LNCaP clone FGC (cell line): ENCODE measurements around the gene RBM20.
"Not testable (repeated sequence)": the region's sequence is repeated elsewhere in the genome, so short reads cannot be mapped to it uniquely, and the experiment has no call there.

ENCODE experiments used
- DNase-seq: peaks from one replicate; pipeline ENCODE4 v3.0.0-alpha.2; 2011; ENCODE audit warnings: low read depth
- H3K4me3 ChIP-seq: 2 replicates; pipeline ENCODE4 v1.5.1; 2011; ENCODE audit warnings: mild to moderate bottlenecking, low read depth, low read length, control low read depth
- CTCF ChIP-seq: IDR thresholded peaks from 2 replicates; pipeline ENCODE4 v1.5.1; 2012; ENCODE audit warnings: mild to moderate bottlenecking; ENCODE audit not compliant: control insufficient read depth, insufficient read depth; ENCODE audit errors: extremely low read depth

Gene RBM20

DNA sequence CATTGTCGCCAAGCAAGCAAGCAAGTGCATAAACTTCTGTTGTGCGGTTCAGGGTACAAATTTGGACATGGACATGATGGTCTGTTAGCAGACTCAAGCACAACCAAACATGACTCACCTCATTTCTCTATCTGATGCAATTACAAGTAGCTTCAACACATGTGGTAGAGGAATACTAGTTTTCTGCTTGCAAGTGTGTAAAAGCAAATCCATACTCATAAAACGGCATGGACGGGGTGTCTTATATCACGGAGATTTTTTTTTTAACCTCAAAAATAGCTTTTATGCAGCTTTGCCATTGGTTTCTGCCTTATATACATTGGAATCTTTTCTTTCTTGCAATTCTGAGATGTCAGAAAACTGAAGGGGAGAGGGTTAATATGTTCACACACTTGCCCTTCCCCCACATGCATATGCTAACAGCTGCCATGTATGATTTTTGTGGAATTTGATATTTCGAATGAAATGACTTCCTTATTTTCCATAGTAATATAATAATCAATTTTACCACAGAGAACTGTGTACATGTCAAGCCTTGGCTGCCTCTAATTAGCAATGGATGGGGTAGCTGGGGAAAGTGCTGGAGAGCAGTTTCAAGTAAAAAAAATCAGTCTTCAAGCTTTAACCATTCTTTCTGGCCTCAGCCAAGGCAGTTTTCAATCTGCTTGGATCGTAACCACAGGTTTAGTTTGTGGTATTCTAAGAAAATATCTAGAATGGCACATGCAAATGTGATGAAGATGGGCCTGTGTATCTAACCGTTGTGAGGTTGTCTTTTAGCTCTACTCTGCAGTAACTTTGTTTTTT is 121.6 kb downstream of the RBM20 start:
- no peak for TF ChIP-seq CTCF
- DNase-seq: no peak
- H3K4me3 ChIP-seq: no peak overlapping the region

DNA sequence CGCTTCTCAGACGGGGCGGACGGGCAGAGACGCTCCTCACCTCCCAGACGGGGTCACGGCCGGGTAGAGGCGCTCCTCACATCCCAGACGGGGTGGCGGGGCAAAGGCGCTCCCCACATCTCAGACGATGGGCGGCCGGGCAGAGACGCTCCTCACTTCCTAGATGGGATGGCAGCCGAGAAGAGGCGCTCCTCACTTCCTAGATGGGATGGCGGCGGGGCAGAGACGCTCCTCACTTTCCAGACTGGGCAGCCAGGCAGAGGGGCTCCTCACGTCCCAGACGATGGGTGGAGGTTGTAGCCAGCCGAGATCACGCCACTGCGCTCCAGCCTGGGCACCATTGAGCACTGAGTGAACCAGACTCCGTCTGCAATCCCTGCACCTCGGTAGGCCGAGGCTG is 123.5 kb downstream of the RBM20 start:
- not testable (repeated sequence) for H3K4me3 ChIP-seq, DNase-seq

- TF ChIP-seq CTCF: no peak
- H3K4me3 ChIP-seq: no peak overlapping the region
- no peak for DNase-seq
Observed at GRCh38 chr10:110770243-110770642, 126.1 kb downstream of the RBM20 start.

DNA sequence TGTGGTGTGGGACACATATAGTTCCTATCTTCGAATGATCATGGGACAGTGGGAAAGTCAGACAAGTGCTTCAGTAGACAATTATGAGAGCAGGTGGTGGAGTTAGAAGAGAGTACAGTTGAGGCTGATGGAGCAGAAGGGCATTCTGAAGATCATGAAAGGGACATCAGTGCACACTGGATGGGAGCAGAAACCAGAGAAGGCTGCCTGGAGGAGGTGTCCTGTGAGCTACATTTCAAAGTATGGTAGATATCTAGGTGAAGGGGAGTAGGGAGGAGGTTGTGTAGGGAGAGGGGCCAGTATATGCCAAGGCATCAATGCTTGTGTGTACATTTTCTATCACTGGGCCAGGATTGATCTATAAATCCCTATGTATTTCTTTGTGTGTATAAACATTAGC is 127.3 kb downstream of the RBM20 start:
- no peak for DNase-seq
- H3K4me3 ChIP-seq: no peak overlapping the region
- TF ChIP-seq CTCF: no peak

- DNase-seq: no peak
- no peak overlapping the region for H3K4me3 ChIP-seq
- no peak for TF ChIP-seq CTCF
Observed at GRCh38 chr10:110771991-110772390, 127.9 kb downstream of the RBM20 start.

- no peak overlapping the region for H3K4me3 ChIP-seq
- TF ChIP-seq CTCF: no peak
- no peak for DNase-seq
Observed at GRCh38 chr10:110772454-110773025, 128.4 kb downstream of the RBM20 start.

DNA sequence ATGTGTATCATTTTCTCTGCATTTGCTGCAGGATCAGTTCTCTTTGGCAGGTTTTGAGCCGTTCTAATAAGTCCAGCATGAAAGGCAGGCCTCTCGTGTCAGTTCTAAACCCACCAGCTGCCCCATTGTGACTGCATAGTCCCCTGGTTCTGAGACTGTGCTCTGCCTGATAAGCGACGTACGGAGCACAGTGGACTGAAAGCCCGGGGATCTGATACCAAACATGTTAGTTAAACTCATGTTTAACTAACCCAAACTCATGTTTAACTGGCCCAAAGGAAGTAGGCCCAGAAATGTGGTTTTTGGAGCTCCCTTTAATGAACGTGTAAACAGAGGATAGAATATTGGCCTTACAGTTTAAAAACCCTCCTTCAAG is 129.5 kb downstream of the RBM20 start:
- H3K4me3 ChIP-seq: no peak overlapping the region
- TF ChIP-seq CTCF: no peak
- no peak for DNase-seq
